ENCODE measurements around the gene ZNF33B. TPM values are rescaled to one million over a fixed set of nuclear protein-coding genes. Genes with fewer than 3 reads are reported as not detected.
A peak's percentile ranks its signal among the peaks of the same experiment; 100 is the strongest.
"Not testable (repeated sequence)": the region's sequence is repeated elsewhere in the genome, so short reads cannot be mapped to it uniquely, and the experiment has no call there.

Gene ZNF33B
- polyA plus RNA-seq (2013, experiment 1 of 2) = 13.2 TPM
- polyA plus RNA-seq (2013, experiment 2 of 2) = 14.5 TPM

GRCh38 chr10:42638055-42638820, at the start of gene ZNF33B:
Gene ZNF33B, minus strand, starts transcription at chr10:42638570. Its CDS starts 1,642 bp downstream, at chr10:42636928.
- under 1% methylated on average over 62 of the region's 62 CpGs for WGBS
- Histone ChIP-seq H3K9me3 (ENCODE audit: insufficient read depth, low read depth, low read length) (no peaks in the 10 kb centered on the region), H3K9ac (ENCODE audit: low read depth, low read length) (peak within 1 kb of the TSS; percentile 94), H3K4me1 (ENCODE audit: insufficient read depth, low read length) (no peaks in the 10 kb centered on the region; the same call in 1 of the 2 replicates), H3K4me3 (ENCODE audit: low read length) (peak within 1 kb of the TSS; percentile 73), H3K27ac (ENCODE audit: low read depth, low read length) (peak within 1 kb of the TSS; percentile 93), H3K36me3 (ENCODE audit: insufficient read depth, low read length) (peaks cover 16% of the 10 kb centered on the region; the same call in 1 of the 2 replicates), H3K27me3 (ENCODE audit: insufficient read depth, low read length) (no peaks in the 10 kb centered on the region)

GRCh38 chr10:42684517-42684916, 46.1 kb upstream of the ZNF33B start:
- H3K9me3 ChIP-seq (ENCODE audit: insufficient read depth, low read depth, low read length) = peaks cover 50% of the 10 kb centered on the region
- H3K4me3 ChIP-seq (ENCODE audit: low read length) = no peak overlapping the region
- no peaks in the 10 kb centered on the region for H3K36me3 ChIP-seq (ENCODE audit: insufficient read depth, low read length)
- 68% methylated on average over 2 of the region's 2 CpGs for WGBS
- no peaks in the 10 kb centered on the region for H3K4me1 ChIP-seq (ENCODE audit: insufficient read depth, low read length)
- no peaks in the 10 kb centered on the region for H3K27me3 ChIP-seq (ENCODE audit: insufficient read depth, low read length)
- no peak overlapping the region for H3K9ac ChIP-seq (ENCODE audit: low read depth, low read length)
- H3K27ac ChIP-seq (ENCODE audit: low read depth, low read length) = no peak overlapping the region

- H3K9me3 ChIP-seq (ENCODE audit: insufficient read depth, low read depth, low read length) = peaks cover 72% of the 10 kb centered on the region
- H3K27me3 ChIP-seq (ENCODE audit: insufficient read depth, low read length) = no peaks in the 10 kb centered on the region
- H3K27ac ChIP-seq (ENCODE audit: low read depth, low read length) = no peak overlapping the region
- H3K36me3 ChIP-seq (ENCODE audit: insufficient read depth, low read length) = no peaks in the 10 kb centered on the region
- 95% methylated on average over 1 of the region's 1 CpG for WGBS
- H3K4me1 ChIP-seq (ENCODE audit: insufficient read depth, low read length) = no peaks in the 10 kb centered on the region
- H3K4me3 ChIP-seq (ENCODE audit: low read length) = no peak overlapping the region
- no peak overlapping the region for H3K9ac ChIP-seq (ENCODE audit: low read depth, low read length)
Measured at GRCh38 chr10:42680267-42680666, 41.9 kb upstream of the ZNF33B start.

GRCh38 chr10:42665181-42665979, 27.0 kb upstream of the ZNF33B start:
- WGBS = 86% methylated on average over 24 of the region's 24 CpGs
- H3K27me3 ChIP-seq (ENCODE audit: insufficient read depth, low read length); H3K4me1 ChIP-seq (ENCODE audit: insufficient read depth, low read length); H3K27ac ChIP-seq (ENCODE audit: low read depth, low read length); H3K4me3 ChIP-seq (ENCODE audit: low read length); H3K36me3 ChIP-seq (ENCODE audit: insufficient read depth, low read length); H3K9ac ChIP-seq (ENCODE audit: low read depth, low read length): not testable (repeated sequence)
- peaks cover 38% of the 10 kb centered on the region for H3K9me3 ChIP-seq (ENCODE audit: insufficient read depth, low read depth, low read length)

GRCh38 chr10:42654419-42654818, 16.0 kb upstream of the ZNF33B start:
- peaks cover 31% of the 10 kb centered on the region; the same call in 1 of the 2 replicates for H3K9me3 ChIP-seq (ENCODE audit: insufficient read depth, low read depth, low read length)
- H3K36me3 ChIP-seq (ENCODE audit: insufficient read depth, low read length) = no peaks in the 10 kb centered on the region
- no peak overlapping the region for H3K4me3 ChIP-seq (ENCODE audit: low read length)
- H3K9ac ChIP-seq (ENCODE audit: low read depth, low read length) = no peak overlapping the region
- 83% methylated on average over 6 of the region's 6 CpGs for WGBS
- no peaks in the 10 kb centered on the region for H3K27me3 ChIP-seq (ENCODE audit: insufficient read depth, low read length)
- no peak overlapping the region for H3K27ac ChIP-seq (ENCODE audit: low read depth, low read length)
- no peaks in the 10 kb centered on the region for H3K4me1 ChIP-seq (ENCODE audit: insufficient read depth, low read length)

- H3K9me3 ChIP-seq (ENCODE audit: insufficient read depth, low read depth, low read length) = peaks cover 26% of the 10 kb centered on the region; the same call in 1 of the 2 replicates
- H3K36me3 ChIP-seq (ENCODE audit: insufficient read depth, low read length) = no peaks in the 10 kb centered on the region
- H3K27me3 ChIP-seq (ENCODE audit: insufficient read depth, low read length) = no peaks in the 10 kb centered on the region
- H3K9ac ChIP-seq (ENCODE audit: low read depth, low read length) = no peak overlapping the region
- H3K4me3 ChIP-seq (ENCODE audit: low read length) = no peak overlapping the region
- H3K4me1 ChIP-seq (ENCODE audit: insufficient read depth, low read length) = no peaks in the 10 kb centered on the region
- 50% methylated on average over 1 of the region's 2 CpGs for WGBS
- no peak overlapping the region for H3K27ac ChIP-seq (ENCODE audit: low read depth, low read length)
Measured at GRCh38 chr10:42652858-42653257, 14.5 kb upstream of the ZNF33B start.

- Histone ChIP-seq H3K36me3 (ENCODE audit: insufficient read depth, low read length) (no peaks in the 10 kb centered on the region), H3K27ac (ENCODE audit: low read depth, low read length) (no peak overlapping the region), H3K9me3 (ENCODE audit: insufficient read depth, low read depth, low read length) (peaks cover 26% of the 10 kb centered on the region; the same call in 1 of the 2 replicates), H3K9ac (ENCODE audit: low read depth, low read length) (no peak overlapping the region), H3K27me3 (ENCODE audit: insufficient read depth, low read length) (no peaks in the 10 kb centered on the region), H3K4me1 (ENCODE audit: insufficient read depth, low read length) (no peaks in the 10 kb centered on the region), H3K4me3 (ENCODE audit: low read length) (no peak overlapping the region)
- WGBS = 93% methylated on average over 4 of the region's 4 CpGs
Measured at GRCh38 chr10:42650374-42650773, 12.0 kb upstream of the ZNF33B start.

- H3K36me3 ChIP-seq (ENCODE audit: insufficient read depth, low read length) = no peaks in the 10 kb centered on the region
- H3K4me3 ChIP-seq (ENCODE audit: low read length) = no peak overlapping the region
- WGBS = 51% methylated on average over 2 of the region's 2 CpGs
- no peak overlapping the region for H3K27ac ChIP-seq (ENCODE audit: low read depth, low read length)
- H3K9ac ChIP-seq (ENCODE audit: low read depth, low read length) = no peak overlapping the region
- H3K4me1 ChIP-seq (ENCODE audit: insufficient read depth, low read length) = no peaks in the 10 kb centered on the region
- H3K9me3 ChIP-seq (ENCODE audit: insufficient read depth, low read depth, low read length) = peaks cover 24% of the 10 kb centered on the region; the same call in 1 of the 2 replicates
- no peaks in the 10 kb centered on the region for H3K27me3 ChIP-seq (ENCODE audit: insufficient read depth, low read length)
Measured at GRCh38 chr10:42648512-42648911, 10.1 kb upstream of the ZNF33B start.

- H3K9me3 ChIP-seq (ENCODE audit: insufficient read depth, low read depth, low read length) = peaks cover 20% of the 10 kb centered on the region; the same call in 1 of the 2 replicates
- no peaks in the 10 kb centered on the region for H3K27me3 ChIP-seq (ENCODE audit: insufficient read depth, low read length)
- 86% methylated on average over 11 of the region's 11 CpGs for WGBS
- no peaks in the 10 kb centered on the region for H3K36me3 ChIP-seq (ENCODE audit: insufficient read depth, low read length)
- H3K4me1 ChIP-seq (ENCODE audit: insufficient read depth, low read length) = no peaks in the 10 kb centered on the region
- no peak overlapping the region for H3K4me3 ChIP-seq (ENCODE audit: low read length)
- H3K9ac ChIP-seq (ENCODE audit: low read depth, low read length) = no peak overlapping the region
- no peak overlapping the region for H3K27ac ChIP-seq (ENCODE audit: low read depth, low read length)
Measured at GRCh38 chr10:42646687-42647640, 8.6 kb upstream of the ZNF33B start.

GRCh38 chr10:42646214-42646613, 7.8 kb upstream of the ZNF33B start:
- H3K27ac ChIP-seq (ENCODE audit: low read depth, low read length) = no peak overlapping the region
- WGBS = 87% methylated on average over 4 of the region's 4 CpGs
- no peaks in the 10 kb centered on the region for H3K36me3 ChIP-seq (ENCODE audit: insufficient read depth, low read length)
- H3K4me3 ChIP-seq (ENCODE audit: low read length) = no peak overlapping the region
- H3K9ac ChIP-seq (ENCODE audit: low read depth, low read length) = no peak overlapping the region
- no peaks in the 10 kb centered on the region for H3K4me1 ChIP-seq (ENCODE audit: insufficient read depth, low read length)
- H3K9me3 ChIP-seq (ENCODE audit: insufficient read depth, low read depth, low read length) = peaks cover 14% of the 10 kb centered on the region; the same call in 1 of the 2 replicates
- no peaks in the 10 kb centered on the region for H3K27me3 ChIP-seq (ENCODE audit: insufficient read depth, low read length)
